ENCODE data around the gene TMCC2. TPM values are rescaled to one million over a fixed set of nuclear protein-coding genes. Genes with fewer than 3 reads are reported as not detected.

TMCC2 gene
- total and polyA plus RNA-seq, 2 donors from 2014 or later: 1.3 to 3.5 TPM

DNA sequence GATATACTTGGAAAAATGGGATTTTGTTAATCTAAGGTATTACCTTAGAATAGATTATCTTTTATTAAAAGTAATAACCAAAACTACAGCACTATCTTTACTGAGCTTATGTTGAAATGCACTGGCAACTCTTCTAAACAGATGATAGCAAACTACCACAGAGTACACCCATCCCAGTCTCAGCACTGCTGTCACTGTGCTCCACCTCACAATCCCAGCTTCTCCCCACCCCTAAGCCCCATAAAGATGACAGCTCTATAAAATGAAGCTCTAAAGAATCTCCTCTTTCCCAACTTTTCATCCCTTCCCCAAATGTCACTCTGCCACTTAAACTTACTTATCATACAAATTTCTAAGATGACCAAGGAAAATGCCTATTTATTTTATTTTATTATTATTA is 22.7 kb upstream of the TMCC2 start:
- Histone ChIP-seq H3K9me3 (ENCODE audit: control insufficient read depth in 2 of 3, insufficient read depth in 1 of 3, low read length in 3 of 3) (no peaks in the 10 kb centered on the region), H3K4me3 (ENCODE audit: low read length in 3 of 3) (no peak overlapping the region), H3K27ac (ENCODE audit: low read depth in 2 of 2, low read length in 2 of 2) (no peak overlapping the region), H3K9ac (ENCODE audit: low read length in 3 of 3) (no peak overlapping the region), H3K36me3 (ENCODE audit: control insufficient read depth in 2 of 3, insufficient read depth in 3 of 3, low read length in 3 of 3) (no peaks in the 10 kb centered on the region), H3K27me3 (ENCODE audit: control insufficient read depth, insufficient read depth, low read length) (no peaks in the 10 kb centered on the region), H3K4me1 (ENCODE audit: control insufficient read depth in 2 of 3, insufficient read depth in 2 of 3, low read depth in 1 of 3, low read length in 3 of 3) (peaks cover 0 to 8% (median 2%) of the 10 kb centered on the region in 3 donors)
- intact Hi-C loops (cut with DNase I): no loop called here
- DNase-seq (no peak), FAIRE-seq (no peak)
- TF ChIP-seq, protein P1, sequence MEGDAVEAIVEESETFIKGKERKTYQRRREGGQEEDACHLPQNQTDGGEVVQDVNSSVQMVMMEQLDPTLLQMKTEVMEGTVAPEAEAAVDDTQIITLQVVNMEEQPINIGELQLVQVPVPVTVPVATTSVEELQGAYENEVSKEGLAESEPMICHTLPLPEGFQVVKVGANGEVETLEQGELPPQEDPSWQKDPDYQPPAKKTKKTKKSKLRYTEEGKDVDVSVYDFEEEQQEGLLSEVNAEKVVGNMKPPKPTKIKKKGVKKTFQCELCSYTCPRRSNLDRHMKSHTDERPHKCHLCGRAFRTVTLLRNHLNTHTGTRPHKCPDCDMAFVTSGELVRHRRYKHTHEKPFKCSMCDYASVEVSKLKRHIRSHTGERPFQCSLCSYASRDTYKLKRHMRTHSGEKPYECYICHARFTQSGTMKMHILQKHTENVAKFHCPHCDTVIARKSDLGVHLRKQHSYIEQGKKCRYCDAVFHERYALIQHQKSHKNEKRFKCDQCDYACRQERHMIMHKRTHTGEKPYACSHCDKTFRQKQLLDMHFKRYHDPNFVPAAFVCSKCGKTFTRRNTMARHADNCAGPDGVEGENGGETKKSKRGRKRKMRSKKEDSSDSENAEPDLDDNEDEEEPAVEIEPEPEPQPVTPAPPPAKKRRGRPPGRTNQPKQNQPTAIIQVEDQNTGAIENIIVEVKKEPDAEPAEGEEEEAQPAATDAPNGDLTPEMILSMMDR (IDR thresholded peaks at IDR 0.05; ENCODE audit: borderline replicate concordance, extremely low read depth, insufficient read depth): no peak

DNA sequence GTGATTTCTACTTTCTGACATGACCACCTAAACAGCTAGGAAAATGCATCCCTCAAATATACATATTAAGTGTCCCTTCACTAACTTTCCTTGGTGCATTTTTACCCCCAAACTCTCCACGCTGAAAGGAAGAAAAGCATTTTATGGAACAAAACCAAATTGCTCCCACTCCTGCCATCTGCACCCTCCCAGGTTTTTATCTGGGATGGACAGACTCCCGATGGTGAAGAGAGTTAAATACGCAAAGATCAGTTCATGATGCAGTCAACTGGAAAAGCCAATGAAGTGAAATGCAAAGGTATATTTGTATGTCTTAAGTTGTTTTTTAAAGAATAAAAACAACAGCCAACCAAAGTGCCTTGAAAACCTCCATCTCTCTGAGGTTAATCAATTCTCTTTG is 18.9 kb upstream of the TMCC2 start:
- TF ChIP-seq, protein P1 (IDR thresholded peaks at IDR 0.05; ENCODE audit: borderline replicate concordance, extremely low read depth, insufficient read depth): no peak
- Histone ChIP-seq H3K9me3 (ENCODE audit: control insufficient read depth in 2 of 3, insufficient read depth in 1 of 3, low read length in 3 of 3) (no peaks in the 10 kb centered on the region), H3K27ac (ENCODE audit: low read depth in 2 of 2, low read length in 2 of 2) (no peak overlapping the region), H3K4me1 (ENCODE audit: control insufficient read depth in 2 of 3, insufficient read depth in 2 of 3, low read depth in 1 of 3, low read length in 3 of 3) (peaks cover 0 to 8% (median 7%) of the 10 kb centered on the region in 3 donors), H3K27me3 (ENCODE audit: control insufficient read depth, insufficient read depth, low read length) (no peaks in the 10 kb centered on the region), H3K36me3 (ENCODE audit: control insufficient read depth in 2 of 3, insufficient read depth in 3 of 3, low read length in 3 of 3) (no peaks in the 10 kb centered on the region), H3K4me3 (ENCODE audit: low read length in 3 of 3) (no peak overlapping the region), H3K9ac (ENCODE audit: low read length in 3 of 3) (no peak overlapping the region)
- DNase-seq (no peak), FAIRE-seq (no peak)
- intact Hi-C loops (cut with DNase I): no loop called here

DNA sequence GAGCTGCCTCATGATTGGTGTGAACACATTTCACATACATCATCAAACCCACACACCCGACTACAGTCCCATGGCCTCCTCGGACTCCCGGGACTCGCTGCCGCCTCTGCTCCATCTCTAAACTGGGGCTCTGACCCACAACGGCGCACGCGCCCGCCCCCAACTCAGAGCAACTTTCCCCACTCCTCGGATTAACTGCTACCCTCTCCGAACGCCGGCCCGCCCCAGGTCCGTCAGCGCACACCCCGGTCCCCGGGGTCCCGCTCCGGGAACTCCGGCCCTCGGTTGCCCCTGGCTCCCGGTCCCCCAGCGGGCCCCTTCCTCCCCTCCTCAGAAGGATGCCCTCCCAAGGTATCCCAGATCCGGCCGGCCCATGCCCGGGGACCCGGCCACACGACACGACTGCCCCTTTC is 17.0 kb upstream of the TMCC2 start:
- Histone ChIP-seq H3K9me3 (ENCODE audit: control insufficient read depth in 2 of 3, insufficient read depth in 1 of 3, low read length in 3 of 3) (no peaks in the 10 kb centered on the region), H3K4me1 (ENCODE audit: control insufficient read depth in 2 of 3, insufficient read depth in 2 of 3, low read depth in 1 of 3, low read length in 3 of 3) (peaks cover 0 to 8% (median 7%) of the 10 kb centered on the region in 3 donors), H3K4me3 (ENCODE audit: low read length in 3 of 3) (peak overlapping the region; percentile 67 to 85 (median 80)), H3K27me3 (ENCODE audit: control insufficient read depth, insufficient read depth, low read length) (no peaks in the 10 kb centered on the region), H3K9ac (ENCODE audit: low read length in 3 of 3) (peak overlapping the region; percentile 57 to 95 (median 73)), H3K27ac (ENCODE audit: low read depth in 2 of 2, low read length in 2 of 2) (peak overlapping the region; percentile 95 to 96), H3K36me3 (ENCODE audit: control insufficient read depth in 2 of 3, insufficient read depth in 3 of 3, low read length in 3 of 3) (no peaks in the 10 kb centered on the region)
- DNase-seq: peak in 2 of 5 donors; percentile 63 to 87
- intact Hi-C loops (cut with DNase I): no loop called here
- TF ChIP-seq, protein P1 (IDR thresholded peaks at IDR 0.05; ENCODE audit: borderline replicate concordance, extremely low read depth, insufficient read depth): no peak
- no peak for FAIRE-seq
